Ovary (tissue), 9 donors: ENCODE measurements around the gene MRPL45. TPM values are rescaled to one million over a fixed set of nuclear protein-coding genes. Genes with fewer than 3 reads are reported as not detected.

Experiments used
- DNase-seq, 5 donors: peaks; one replicate each; pipeline ENCODE4 v3.0.0-alpha.2; 2019 to 2020
- H3K27ac ChIP-seq, 2 donors: fragments of 200-600 bp; one replicate each; pipeline versions ENCODE4 v1.5.1 to v1.8.0; 2019 to 2022
- H3K27me3 ChIP-seq: fragments of 200-600 bp; one replicate; pipeline ENCODE4 v1.8.0; 2022
- H3K36me3 ChIP-seq: fragments of 200-600 bp; sonication (generic); one replicate; pipeline ENCODE4 v1.5.1; 2019
- H3K4me1 ChIP-seq: one replicate; pipeline ENCODE4 v1.8.1; 2013; ENCODE audit warnings: mild to moderate bottlenecking, moderate library complexity; ENCODE audit not compliant: insufficient read depth
- H3K4me3 ChIP-seq: fragments of 200-600 bp; sonication (generic); one replicate; pipeline ENCODE4 v1.5.1; 2017
- H3K9me3 ChIP-seq, 2 donors: fragments of 200-600 bp in 1 of 2; sonication (generic) in 1 of 2; one replicate each; pipeline versions ENCODE4 v1.5.1 to v1.8.1; 2013 to 2019; ENCODE audit warnings: mild to moderate bottlenecking in 1 of 2, moderate library complexity in 1 of 2
- CTCF ChIP-seq, 3 donors: fragments of 450-650 bp in 2 of 3; fragments of 200-600 bp in 1 of 3; IDR thresholded peaks; one replicate each; pipeline versions ENCODE4 v1.5.1 to v1.8.0; 2016 to 2022; ENCODE audit warnings: antibody characterized with exemption in 3 of 3, mild to moderate bottlenecking in 1 of 3
- EP300 ChIP-seq: sonication (generic); formaldehyde crosslinking; IDR thresholded peaks from one replicate; pipeline ENCODE4 v1.6.1; 2017; ENCODE audit warnings: antibody characterized with exemption
- POLR2A ChIP-seq: fragments of 450-650 bp; IDR thresholded peaks from one replicate; pipeline ENCODE4 v1.6.1; 2017; ENCODE audit warnings: antibody characterized with exemption, mild to moderate bottlenecking, moderate library complexity
- WGBS, 3 donors: extraction: QIAGEN DNeasy Blood & Tissue Kit in 1 of 3; methylation state at CpG; one replicate each; pipeline versions ENCODE4 v1.1.5 to v1.1.7; 2013 to 2017; 5-methylcytosine and 5-hydroxymethylcytosine counted together
- intact Hi-C, 4 donors: fragments of 100-400 bp; cut with DNase I; formaldehyde crosslinking; loops; one replicate each; pipeline versions ENCODE4 v1.11.0 to v1.15.1; 2022 to 2023
- polyA plus RNA-seq, 2 donors: library from polyadenylated mRNA; stranded (reverse); fragments of 200-250 nt in 1 of 2; fragments of 350-450 nt in 1 of 2; fragmentation: Illumina TruSeq in 1 of 2; extraction: RNeasy Lipid Tissue Mini Kit (QIAGEN cat#74804) in 1 of 2; gene quantifications; one replicate each; pipeline ENCODE4 v1.2.3, GENCODE V29; 2013 to 2014
- total RNA-seq, 7 donors: library from RNA; depleted of rRNA in 2 of 7; stranded (reverse); fragments of >200 nt in 2 of 7; fragmentation: NEBNext Ultra II Directional in 3 of 7; extraction: Animal tissue kit (Norgen Biotek cat#: 25700) in 3 of 7; gene quantifications; one replicate each; pipeline versions ENCODE4 v1.1.0 to v1.2.4, GENCODE V29; 2016 to 2023
- donor health status: DM: no; HTN: no; CAD: no; lungs with moderate emphysema.
- donor health status: DM: no; HTN: no; CAD: no.
- donor health status: Bipolar disorder and iron deficiency.
- donor health status: DM: yes; HTN: yes; CAD: no.
- donor health status: DM: no; HTN: no; CAD: no.
- donor health status: DM: yes; HTN: yes; CAD: no.

Gene MRPL45
- total and polyA plus RNA-seq, 9 donors: 24.5 to 74.5 (median 34.5) TPM

GRCh38 chr17:38357486-38358123, 60.6 kb downstream of the MRPL45 start:
- H3K27me3 ChIP-seq: no peaks in the 10 kb centered on the region
- TF ChIP-seq EP300 (no peak), POLR2A (no peak), CTCF (IDR thresholded peaks at IDR 0.05) (no peak)
- intact Hi-C loops: loop anchor here in 2 of 4 donors (10.0 kb wide), 2 partner anchors 57 to 397 kb away; partner anchors contain the start of gene PSMB3 (in 1 of the 2)
- no peaks in the 10 kb centered on the region for H3K9me3 ChIP-seq
- no peak overlapping the region for H3K4me3 ChIP-seq
- no peaks in the 10 kb centered on the region for H3K36me3 ChIP-seq
- peaks cover 12% of the 10 kb centered on the region for H3K4me1 ChIP-seq
- no peak for DNase-seq
- 6 to 21% (median 10%) methylated on average over 2 of the region's 2 CpGs for WGBS, 3 donors
- H3K27ac ChIP-seq: no peak overlapping the region

GRCh38 chr17:38358586-38359513, 61.9 kb downstream of the MRPL45 start:
- 62 to 72% (median 69%) methylated on average over 9 of the region's 9 CpGs for WGBS, 3 donors
- intact Hi-C loops: loop anchor here in 2 of 4 donors (10.0 kb wide), 2 partner anchors 56 to 396 kb away; partner anchors contain the start of gene PSMB3 (in 1 of the 2)
- H3K36me3 ChIP-seq: no peaks in the 10 kb centered on the region
- H3K27me3 ChIP-seq: no peaks in the 10 kb centered on the region
- H3K27ac ChIP-seq: no peak overlapping the region
- no peaks in the 10 kb centered on the region for H3K9me3 ChIP-seq
- no peak for DNase-seq
- H3K4me1 ChIP-seq: peaks cover 8% of the 10 kb centered on the region
- no peak overlapping the region for H3K4me3 ChIP-seq
- TF ChIP-seq EP300: no peak
- TF ChIP-seq CTCF (IDR thresholded peaks at IDR 0.05): no peak
- no peak for TF ChIP-seq POLR2A

GRCh38 chr17:38361694-38362465, 64.9 kb downstream of the MRPL45 start:
- no peak overlapping the region for H3K4me3 ChIP-seq
- intact Hi-C loops: no loop called here
- H3K9me3 ChIP-seq: no peaks in the 10 kb centered on the region
- H3K4me1 ChIP-seq: peaks cover 2% of the 10 kb centered on the region
- H3K36me3 ChIP-seq: no peaks in the 10 kb centered on the region
- no peak overlapping the region for H3K27ac ChIP-seq
- no peaks in the 10 kb centered on the region for H3K27me3 ChIP-seq
- 75 to 79% (median 77%) methylated on average over 5 of the region's 5 CpGs for WGBS, 3 donors
- DNase-seq: no peak
- TF ChIP-seq EP300 (no peak), CTCF (IDR thresholded peaks at IDR 0.05) (no peak), POLR2A (no peak)

GRCh38 chr17:38363016-38363415, 66.0 kb downstream of the MRPL45 start:
- H3K4me3 ChIP-seq: no peak overlapping the region
- peaks cover under 1% of the 10 kb centered on the region for H3K4me1 ChIP-seq
- H3K9me3 ChIP-seq: no peaks in the 10 kb centered on the region
- no peaks in the 10 kb centered on the region for H3K36me3 ChIP-seq
- no peaks in the 10 kb centered on the region for H3K27me3 ChIP-seq
- whole genome bisulfite sequencing, 3 donors: 91 to 96% (median 95%) methylated on average over 5 of the region's 5 CpGs
- H3K27ac ChIP-seq: no peak overlapping the region
- intact Hi-C loops: no loop called here
- no peak for DNase-seq
- no peak for TF ChIP-seq POLR2A
- TF ChIP-seq CTCF (IDR thresholded peaks at IDR 0.05): no peak
- TF ChIP-seq EP300: no peak
